ENCODE results near the gene C9orf43. TPM values are rescaled to one million over a fixed set of nuclear protein-coding genes. Genes with fewer than 3 reads are reported as not detected.
A peak's percentile ranks its signal among the peaks of the same experiment; 100 is the strongest.
"Not testable (repeated sequence)": the region's sequence is repeated elsewhere in the genome, so short reads cannot be mapped to it uniquely, and the experiment has no call there.

Gene C9orf43
- total and polyA plus RNA-seq, 10 of the 15 experiments (the other 5 are each of a cell fraction or from before 2014, with no cell fraction given) = 0.08 to 0.79 (median 0.55) TPM

DNA sequence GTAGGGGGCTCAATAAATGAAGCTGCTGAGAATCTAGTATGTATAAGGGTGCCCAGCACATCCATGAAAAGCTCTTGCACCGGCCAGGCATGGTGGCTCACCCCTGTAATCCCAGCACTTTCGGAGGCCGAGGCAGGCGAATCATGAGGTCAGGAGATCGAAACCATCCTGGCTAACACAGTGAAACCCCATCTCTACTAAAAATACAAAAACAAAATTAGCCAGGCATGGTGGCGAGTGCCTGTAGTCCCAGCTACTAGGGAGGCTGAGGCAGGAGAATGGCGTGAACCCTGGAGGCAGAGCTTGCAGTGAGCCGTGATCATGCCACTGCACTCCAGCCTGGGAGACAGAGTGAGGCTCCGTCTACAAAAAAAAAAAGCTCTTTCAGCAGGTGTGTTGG, 4.2 kb upstream of the C9orf43 start:
- ChIA-PET RAD21 (ENCODE audit: unreplicated experiment) (interaction anchor here (0.6 to 4.0 kb wide), 4 partner anchors 51 to 252 kb away, joined by 4 to 15 read pairs (median 6); partner anchors contain the start of genes CDC26 and PRPF4), CTCF (interaction anchor here (0.6 to 5.3 kb wide), 13 partner anchors 31 to 252 kb away, joined by 3 to 72 read pairs (median 4); partner anchors contain the start of genes CDC26 and PRPF4), SMC1A (ENCODE audit: uncharacterized antibody, unreplicated experiment) (interaction anchor here (1.0 to 7.6 kb wide), 4 partner anchors 91 to 251 kb away, joined by 4 to 46 read pairs (median 20); partner anchors contain the start of genes CDC26 and PRPF4)
- H3K9me3 ChIP-seq (replicated peaks; ENCODE audit: control insufficient read depth, insufficient read depth, low read length); H3K36me3 ChIP-seq (ENCODE audit: control insufficient read depth in 2 of 2, insufficient read depth in 2 of 2, low read length in 1 of 2); DNase-seq (ENCODE audit: low read depth, low spot score); H3K4me3 ChIP-seq; H3K4me2 ChIP-seq (ENCODE audit: control insufficient read depth, insufficient read depth); H3K27ac ChIP-seq (ENCODE audit: control insufficient read depth, insufficient read depth); H3K4me1 ChIP-seq (ENCODE audit: control insufficient read depth, insufficient read depth, low read length); H4K20me1 ChIP-seq (ENCODE audit: control insufficient read depth, insufficient read depth); BruUV-seq (replicated peaks); H2AFZ ChIP-seq (ENCODE audit: control insufficient read depth, low read depth, low read length); H3K27me3 ChIP-seq (replicated peaks in 1 of 2; ENCODE audit: control insufficient read depth in 2 of 2, insufficient read depth in 2 of 2, low read length in 1 of 2); POLR2A ChIA-PET; ATAC-seq; FAIRE-seq; H3K9ac ChIP-seq (ENCODE audit: control insufficient read depth, insufficient read depth, low read length): not testable (repeated sequence)
- in situ Hi-C loops (cut with MboI) = loop anchor here (5.0 kb wide), 1 partner anchor 134 kb away; no protein-coding TSS in a partner anchor
- intact Hi-C loops (cut with micrococcal nuclease; ENCODE audit: unreplicated experiment) = loop anchor here (10.0 kb wide), 2 partner anchors 192 to 1048 kb away; no protein-coding TSS in a partner anchor
- WGBS (ENCODE audit: insufficient coverage, insufficient replicate concordance, low lambda C conversion rate, missing lambda C conversion rate) = 83% methylated on average over 9 of the region's 9 CpGs
- H3K79me2 ChIP-seq (ENCODE audit: control insufficient read depth, insufficient read depth, low read length) = peaks cover 19% of the 10 kb centered on the region

DNA sequence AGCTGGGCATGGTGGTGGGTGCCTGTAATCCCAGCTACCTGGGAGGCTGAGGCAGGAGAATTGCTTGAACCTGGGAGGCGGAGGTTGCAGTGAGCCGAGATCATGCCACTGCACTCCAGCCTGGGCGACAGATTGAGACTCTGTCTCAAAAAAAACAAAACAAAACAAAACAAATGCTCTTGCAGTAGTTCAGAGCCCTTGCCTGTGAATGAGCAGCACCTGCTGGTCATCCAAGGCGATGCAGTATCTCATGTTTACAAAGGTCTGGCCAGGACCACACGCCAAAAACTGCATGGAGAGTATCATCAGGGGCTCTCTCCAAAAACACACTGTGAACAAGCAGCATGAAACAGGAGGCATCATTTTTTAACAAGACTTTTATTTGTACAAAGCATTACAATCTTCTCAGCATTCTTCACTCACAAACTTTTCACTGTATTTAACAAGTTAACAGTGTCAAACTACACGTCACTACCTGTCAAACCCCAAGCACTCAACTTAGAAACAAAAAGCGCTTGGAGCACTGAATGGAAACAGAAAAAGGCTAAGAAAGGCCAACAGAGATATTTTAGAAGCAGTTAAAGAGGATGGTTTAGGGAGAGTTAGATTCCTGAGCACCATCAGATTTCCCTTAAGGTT, 3.6 kb upstream of the C9orf43 start:
- H3K36me3 ChIP-seq (ENCODE audit: control insufficient read depth in 2 of 2, insufficient read depth in 2 of 2, low read length in 1 of 2); H4K20me1 ChIP-seq (ENCODE audit: control insufficient read depth, insufficient read depth); H3K9me3 ChIP-seq (replicated peaks; ENCODE audit: control insufficient read depth, insufficient read depth, low read length); DNase-seq (ENCODE audit: low read depth, low spot score); H3K9ac ChIP-seq (ENCODE audit: control insufficient read depth, insufficient read depth, low read length); H3K27ac ChIP-seq (ENCODE audit: control insufficient read depth, insufficient read depth); H3K27me3 ChIP-seq (replicated peaks in 1 of 2; ENCODE audit: control insufficient read depth in 2 of 2, insufficient read depth in 2 of 2, low read length in 1 of 2); POLR2A ChIA-PET; H3K4me3 ChIP-seq; H2AFZ ChIP-seq (ENCODE audit: control insufficient read depth, low read depth, low read length); BruUV-seq (replicated peaks); H3K4me2 ChIP-seq (ENCODE audit: control insufficient read depth, insufficient read depth): not testable (repeated sequence)
- TF ChIP-seq RB1 (IDR thresholded peaks at IDR 0.05; ENCODE audit: borderline replicate concordance) (0 out of 2 replicates have a peak, but pooled peaks have one; percentile 39), YY1 (IDR thresholded peaks at IDR 0.05; ENCODE audit: low read depth, low read length) (peak; percentile 49; the same call in 1 of the 2 replicates), NBN (IDR thresholded peaks at IDR 0.05) (0 out of 2 replicates have a peak, but pooled peaks have one; percentile 40), HDGF (IDR thresholded peaks at IDR 0.05) (0 out of 2 replicates have a peak, but pooled peaks have one; percentile 61), RAD21 (IDR thresholded peaks at IDR 0.05; ENCODE audit: insufficient read depth, low read depth, low read length) (peak; percentile 85), SMC3 (IDR thresholded peaks at IDR 0.05; ENCODE audit: borderline replicate concordance, low read length) (peak; percentile 78), FOXK2 (IDR thresholded peaks at IDR 0.05) (peak; percentile 61), CTCF (IDR thresholded peaks at IDR 0.05 in 2 of 3, conservative IDR thresholded peaks at IDR 0.05 in 1 of 3; ENCODE audit: control insufficient read depth in 2 of 3, extremely low read depth in 1 of 3, insufficient read depth in 1 of 3, low read depth in 3 of 3, low read length in 3 of 3) (peak; percentile 77 to 87 (median 85))
- FAIRE-seq (peak; percentile 18), ATAC-seq (peak; percentile 49)
- RAD21 ChIA-PET (ENCODE audit: unreplicated experiment) = interaction anchor here (0.6 to 4.0 kb wide), 4 partner anchors 51 to 251 kb away, joined by 4 to 15 read pairs (median 6); partner anchors contain the start of genes CDC26 and PRPF4
- in situ Hi-C loops (cut with MboI) (loop anchor here (5.0 kb wide), 1 partner anchor 135 kb away; no protein-coding TSS in a partner anchor), intact Hi-C loops (cut with micrococcal nuclease; ENCODE audit: unreplicated experiment) (loop anchor here (1.0 to 10.0 kb wide), 5 partner anchors 52 to 1048 kb away; no protein-coding TSS in a partner anchor)
- Histone ChIP-seq H3K79me2 (ENCODE audit: control insufficient read depth, insufficient read depth, low read length) (peaks cover 19% of the 10 kb centered on the region), H3K4me1 (ENCODE audit: control insufficient read depth, insufficient read depth, low read length) (peaks cover 15% of the 10 kb centered on the region; the same call in 1 of the 2 replicates)
- CTCF ChIA-PET = interaction anchor here (0.8 to 5.3 kb wide), 14 partner anchors 32 to 251 kb away, joined by 3 to 72 read pairs (median 4); partner anchors contain the start of genes CDC26 and PRPF4
- 52% methylated on average over 7 of the region's 7 CpGs for WGBS (ENCODE audit: insufficient coverage, insufficient replicate concordance, low lambda C conversion rate, missing lambda C conversion rate)
- SMC1A ChIA-PET (ENCODE audit: uncharacterized antibody, unreplicated experiment) = interaction anchor here (1.0 to 7.6 kb wide), 4 partner anchors 92 to 250 kb away, joined by 4 to 46 read pairs (median 20); partner anchors contain the start of genes CDC26 and PRPF4
